ENCODE results near the gene SYCP2.

- TF ChIP-seq EZH2 (IDR thresholded peaks at IDR 0.05; ENCODE audit: insufficient read depth, poor library complexity, severe bottlenecking) (no peak), EZH2phosphoT487 (IDR thresholded peaks at IDR 0.05; ENCODE audit: insufficient read depth, low read depth) (no peak)
Observed at GRCh38 chr20:59836767-59837166, 96.7 kb downstream of the SYCP2 start.
